MM.1S (cell line): ENCODE results near the gene CDC34.

Experiments
- DNase-seq: peaks from one replicate; pipeline ENCODE4 v3.0.0-alpha.2; 2015
- H2AFZ ChIP-seq: fragments of 300-600 bp; sonication (generic); 2 replicates; pipeline ENCODE4 v1.6.0; 2016; ENCODE audit warnings: antibody characterized with exemption, low read length
- H3F3A ChIP-seq: fragments of 300-600 bp; sonication (generic); 2 replicates; pipeline ENCODE4 v1.6.1; 2016; ENCODE audit warnings: mild to moderate bottlenecking, antibody characterized with exemption, low read length, moderate library complexity, mixed read lengths; ENCODE audit not compliant: insufficient read depth
- H3K27ac ChIP-seq: fragments of 300-600 bp; sonication (generic); 2 replicates; pipeline ENCODE4 v1.5.1; 2016; ENCODE audit warnings: mild to moderate bottlenecking, low read length
- H3K27me3 ChIP-seq: fragments of 300-600 bp; sonication (generic); replicated peaks from 2 replicates; pipeline ENCODE4 v1.6.0; 2016; ENCODE audit warnings: low read length; ENCODE audit not compliant: insufficient read depth
- H3K36me3 ChIP-seq: fragments of 300-600 bp; sonication (generic); replicated peaks from 2 replicates; pipeline ENCODE4 v1.6.1; 2016; ENCODE audit warnings: mild to moderate bottlenecking, low read length, mixed read lengths; ENCODE audit not compliant: insufficient read depth
- H3K4me1 ChIP-seq: fragments of 300-600 bp; sonication (generic); 2 replicates; pipeline ENCODE4 v1.6.1; 2016; ENCODE audit warnings: low read length, mixed read lengths
- H3K4me2 ChIP-seq: fragments of 300-600 bp; sonication (generic); 2 replicates; pipeline ENCODE4 v1.6.0; 2016; ENCODE audit warnings: low read depth, low read length
- H3K4me3 ChIP-seq: fragments of 300-600 bp; sonication (generic); 2 replicates; pipeline ENCODE4 v1.5.1; 2016; ENCODE audit warnings: low read length, mixed read lengths
- H3K79me2 ChIP-seq: fragments of 300-600 bp; sonication (generic); 2 replicates; pipeline ENCODE4 v1.6.1; 2016; ENCODE audit warnings: mixed run types, low read length, mixed read lengths
- H3K9ac ChIP-seq: fragments of 300-600 bp; sonication (generic); 2 replicates; pipeline ENCODE4 v1.6.1; 2016; ENCODE audit warnings: low read length, mixed read lengths
- H3K9me2 ChIP-seq: fragments of 300-600 bp; sonication (generic); replicated peaks from 2 replicates; pipeline ENCODE4 v1.6.1; 2016; ENCODE audit warnings: mild to moderate bottlenecking, low read length, mixed read lengths; ENCODE audit not compliant: insufficient read depth
- H3K9me3 ChIP-seq: fragments of 300-600 bp; sonication (generic); replicated peaks from 2 replicates; pipeline ENCODE4 v1.6.1; 2016; ENCODE audit warnings: mild to moderate bottlenecking, low read length, mixed read lengths; ENCODE audit not compliant: insufficient read depth
- H4K20me1 ChIP-seq: fragments of 300-600 bp; sonication (generic); 2 replicates; pipeline ENCODE4 v1.6.1; 2016; ENCODE audit warnings: mild to moderate bottlenecking, low read length, moderate library complexity, mixed read lengths; ENCODE audit not compliant: insufficient read depth
- CTCF ChIP-seq: fragments of 300-600 bp; sonication (generic); IDR thresholded peaks from 2 replicates; pipeline ENCODE4 v1.5.1; 2016; ENCODE audit warnings: antibody characterized with exemption, low read length, mixed read lengths
- EZH2 ChIP-seq: fragments of 300-600 bp; sonication (generic); optimal IDR thresholded peaks from 2 replicates; pipeline ENCODE3; 2017; ENCODE audit warnings: low read depth, mild to moderate bottlenecking, antibody characterized with exemption, low read length, mixed read lengths
- EZH2phosphoT487 ChIP-seq: fragments of 300-600 bp; sonication (generic); IDR thresholded peaks from 2 replicates; pipeline ENCODE4 v1.6.1; 2018; ENCODE audit warnings: antibody characterized with exemption, low read length

Gene CDC34

GRCh38 chr19:536881-537404 lies 5.4 kb downstream of the CDC34 start:
- Histone ChIP-seq H3K4me1 (peaks cover 7% of the 10 kb centered on the region), H2AFZ (no peak overlapping the region), H3K27me3 (no peaks in the 10 kb centered on the region), H3K36me3 (no peaks in the 10 kb centered on the region), H3F3A (no peaks in the 10 kb centered on the region), H3K9ac (no peak overlapping the region), H3K79me2 (peaks cover 36% of the 10 kb centered on the region), H3K9me3 (no peaks in the 10 kb centered on the region), H4K20me1 (no peaks in the 10 kb centered on the region), H3K27ac (no peak overlapping the region), H3K4me2 (no peak overlapping the region), H3K4me3 (no peak overlapping the region), H3K9me2 (no peaks in the 10 kb centered on the region)
- no peak for DNase-seq
- TF ChIP-seq EZH2 (no peak), EZH2phosphoT487 (no peak), CTCF (no peak)

- no peak overlapping the region for H3K4me2 ChIP-seq
- no peak overlapping the region for H3K4me3 ChIP-seq
- H3K9me3 ChIP-seq, result no peaks in the 10 kb centered on the region
- H4K20me1 ChIP-seq, result no peaks in the 10 kb centered on the region
- no peak overlapping the region for H2AFZ ChIP-seq
- no peak for DNase-seq
- peaks cover 17% of the 10 kb centered on the region for H3K79me2 ChIP-seq
- no peak overlapping the region for H3K27ac ChIP-seq
- no peaks in the 10 kb centered on the region for H3K36me3 ChIP-seq
- H3K9me2 ChIP-seq, result no peaks in the 10 kb centered on the region
- no peaks in the 10 kb centered on the region for H3K4me1 ChIP-seq
- no peaks in the 10 kb centered on the region for H3K27me3 ChIP-seq
- TF ChIP-seq EZH2 (no peak), EZH2phosphoT487 (no peak), CTCF (no peak)
- H3K9ac ChIP-seq, result no peak overlapping the region
- no peaks in the 10 kb centered on the region for H3F3A ChIP-seq
These were observed 7.3 kb downstream of the CDC34 start for GRCh38 chr19:538641-539428.

GRCh38 chr19:539429-540030 lies 8.0 kb downstream of the CDC34 start:
- H3K4me2 ChIP-seq, result no peak overlapping the region
- peaks cover 11% of the 10 kb centered on the region; the same call in 1 of the 2 replicates for H3K79me2 ChIP-seq
- no peaks in the 10 kb centered on the region for H4K20me1 ChIP-seq
- H3K27me3 ChIP-seq, result no peaks in the 10 kb centered on the region
- no peaks in the 10 kb centered on the region for H3K36me3 ChIP-seq
- no peak overlapping the region for H3K9ac ChIP-seq
- DNase-seq, result no peak
- no peak overlapping the region for H2AFZ ChIP-seq
- no peaks in the 10 kb centered on the region for H3K9me3 ChIP-seq
- no peak overlapping the region for H3K27ac ChIP-seq
- H3K4me3 ChIP-seq, result no peak overlapping the region
- H3F3A ChIP-seq, result no peaks in the 10 kb centered on the region
- no peaks in the 10 kb centered on the region for H3K9me2 ChIP-seq
- no peaks in the 10 kb centered on the region for H3K4me1 ChIP-seq
- TF ChIP-seq EZH2, result no peak
- no peak for TF ChIP-seq CTCF
- TF ChIP-seq EZH2phosphoT487, result no peak
